Nasal cavity respiratory epithelium epithelial cell of viscerocranial mucosa (primary cell): ENCODE data around the gene SLC25A27. TPM values are rescaled to one million over a fixed set of nuclear protein-coding genes. Genes with fewer than 3 reads are reported as not detected.

Experiments used
- total RNA-seq: library from RNA; depleted of rRNA; stranded (reverse); fragments of >200 nt; gene quantifications from 2 replicates; pipeline ENCODE4 v1.2.3, GENCODE V29; 2014

Gene SLC25A27
- total RNA-seq: 5.1 and 11.7 TPM in 2 replicates

DNA sequence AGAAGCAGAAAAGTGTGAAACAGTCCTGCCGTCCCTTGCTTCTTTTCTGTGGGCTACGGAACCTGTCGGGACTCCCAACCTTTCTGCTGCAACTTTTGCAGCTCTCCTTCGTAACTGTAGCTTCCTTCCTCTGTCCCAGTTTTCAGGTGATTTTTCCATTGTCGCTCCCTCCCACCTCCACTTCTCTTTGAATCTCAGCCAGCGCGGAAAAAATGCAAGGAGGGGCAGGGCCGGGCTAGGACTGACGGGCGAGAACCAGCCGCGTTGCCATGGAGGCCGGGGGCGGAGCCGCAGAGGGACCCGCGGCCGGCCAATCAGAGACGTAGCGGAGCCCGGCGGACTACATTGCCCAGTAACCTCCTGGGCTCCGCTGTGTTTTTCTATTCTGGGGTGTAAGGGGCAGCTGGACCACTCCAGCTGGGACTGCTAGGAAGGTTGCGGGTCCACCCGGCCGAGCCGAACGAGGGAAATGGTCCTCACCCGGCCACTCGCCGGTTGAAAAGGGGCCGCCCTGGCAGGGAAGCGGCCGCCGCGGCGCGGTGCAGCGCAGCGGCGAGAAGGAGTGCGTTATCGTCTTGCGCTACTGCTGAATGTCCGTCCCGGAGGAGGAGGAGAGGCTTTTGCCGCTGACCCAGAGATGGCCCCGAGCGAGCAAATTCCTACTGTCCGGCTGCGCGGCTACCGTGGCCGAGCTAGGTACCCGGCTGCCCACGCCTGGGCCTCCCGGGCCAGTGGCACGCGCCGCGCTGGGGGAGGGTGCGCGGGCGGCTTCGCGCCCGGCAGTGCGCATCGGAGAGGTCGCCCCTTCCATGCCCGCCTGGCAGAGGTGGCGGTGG, at the start of gene SLC25A27, which contains the start of gene CYP39A1:
SLC25A27 (plus strand) TSS at position 373 of the 836 bp plus-strand sequence; CDS start at position 591, 218 bp downstream.
CYP39A1 (minus strand) TSS at position 216 of the 836 bp plus-strand sequence. CDS start 236 bp downstream, outside the sequence.

GRCh38 chr6:46687619-46688097, 34.9 kb downstream of the SLC25A27 start, which contains the start of gene TDRD6:
Gene TDRD6, plus strand, starts transcription at chr6:46687885. Its CDS starts 244 bp downstream, at chr6:46688129.

Other genes starting within 250 kb of the SLC25A27 start
- under 0.01 TPM in 1 of 2 replicates, not detected in the other for gene RCAN2, start 161.5 kb upstream of the SLC25A27 start, total RNA-seq
- gene CYP39A1, start 157 bp upstream of the SLC25A27 start, total RNA-seq: 6.5 and 8.2 TPM in 2 replicates
- gene TDRD6, start 34.9 kb downstream of the SLC25A27 start, total RNA-seq: under 0.01 and 0.50 TPM in 2 replicates
- under 0.01 and 0.28 TPM in 2 replicates for gene PLA2G7, start 82.4 kb downstream of the SLC25A27 start, total RNA-seq
- not detected in 2 replicates for gene ANKRD66, start 94.0 kb downstream of the SLC25A27 start, total RNA-seq
- 0.07 TPM in 1 of 2 replicates, not detected in the other for gene MEP1A, start 140.4 kb downstream of the SLC25A27 start, total RNA-seq